ENCODE results near the gene SPCS3.
"Not testable (repeated sequence)": the region's sequence is repeated elsewhere in the genome, so short reads cannot be mapped to it uniquely, and the experiment has no call there.

The SPCS3 gene

DNA sequence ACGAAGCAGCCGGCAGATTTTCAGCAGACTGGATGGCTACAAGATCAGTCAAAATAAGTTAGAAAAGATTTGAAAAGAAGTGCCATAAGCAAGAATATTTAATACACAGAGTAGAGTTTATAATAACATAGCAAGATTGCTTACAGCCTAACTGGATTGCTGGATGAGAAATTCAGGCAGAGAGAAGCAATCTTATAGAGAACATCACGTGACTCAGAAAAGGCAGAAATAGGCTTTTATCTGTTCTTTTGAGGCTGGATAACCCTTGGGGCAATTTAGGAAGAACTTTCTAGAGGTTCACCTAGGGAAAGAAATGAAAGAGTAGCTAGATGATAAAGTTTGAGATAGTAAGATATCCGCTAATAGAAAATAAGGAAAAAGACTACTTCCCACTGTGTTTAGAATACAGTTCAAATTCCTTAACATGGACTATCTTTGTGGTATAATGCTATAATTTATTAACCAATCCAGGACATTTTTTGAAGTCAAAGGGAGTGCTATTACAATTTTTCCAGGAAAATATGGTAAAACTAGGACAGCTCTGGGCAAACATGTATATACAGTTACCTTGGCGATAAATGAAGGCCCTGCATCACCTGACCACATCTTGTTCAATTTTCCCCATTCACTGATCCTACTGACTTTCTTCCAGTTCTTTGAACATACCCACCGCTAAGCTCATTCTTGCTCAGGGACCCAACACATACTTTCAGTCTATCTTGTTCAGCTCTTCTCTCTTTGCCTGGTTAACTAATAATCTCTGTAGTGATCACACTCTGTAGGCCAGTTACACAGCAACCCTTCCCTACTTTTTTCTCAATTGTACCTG, 12.7 kb upstream of the SPCS3 start:
- DNase-seq = no peak

DNA sequence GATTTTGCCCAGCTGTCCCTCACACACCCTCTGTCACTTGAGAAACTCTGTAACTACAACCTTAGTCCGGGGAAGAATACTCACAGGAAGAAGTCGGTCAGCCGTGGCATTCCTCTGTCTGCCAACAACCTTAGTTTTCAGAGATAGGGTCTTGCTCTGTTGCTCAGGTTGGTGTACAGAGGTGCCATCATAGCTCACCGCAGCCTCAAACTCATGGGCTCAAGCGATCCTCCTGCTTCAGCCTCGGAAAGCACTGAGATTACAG, 12.2 kb upstream of the SPCS3 start:
- DNase-seq = no peak

DNA sequence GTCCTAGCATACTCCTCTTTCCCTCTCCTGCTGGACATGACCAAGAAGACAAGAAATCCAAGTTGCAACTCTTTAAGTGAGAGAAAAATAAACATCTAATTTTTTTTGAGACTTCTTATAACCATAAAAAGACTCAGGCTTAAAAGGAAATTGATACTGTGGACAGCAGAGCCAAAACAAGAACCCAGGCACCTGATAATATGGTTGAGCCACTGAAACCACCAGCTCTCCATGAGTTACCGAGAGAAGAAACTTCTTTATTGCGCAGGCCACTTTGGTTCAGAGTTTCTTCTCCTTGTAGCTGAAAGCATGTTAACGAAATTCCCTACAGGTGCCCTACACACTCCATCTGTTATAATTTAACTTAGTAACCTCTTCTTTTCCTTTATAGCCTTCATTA, 11.3 kb upstream of the SPCS3 start:
- no peak for DNase-seq

DNA sequence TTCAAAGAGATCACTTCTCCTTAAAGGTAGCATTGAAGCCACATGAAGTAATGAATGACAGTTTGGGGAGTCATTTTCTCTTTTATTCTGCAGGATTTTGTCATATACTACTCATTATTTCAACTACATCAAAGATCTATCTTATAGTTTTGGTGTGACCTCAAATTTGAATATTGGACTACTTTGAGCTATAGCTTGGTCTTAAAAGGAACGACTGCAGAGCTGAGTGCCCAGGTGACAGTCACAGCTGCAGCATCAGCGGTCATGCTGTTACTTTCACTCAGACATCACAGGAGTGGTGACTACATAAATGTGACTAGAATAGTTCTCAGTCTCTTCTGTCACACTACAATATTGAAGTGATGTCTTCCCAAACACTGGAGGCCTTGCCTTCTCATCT, 10.7 kb upstream of the SPCS3 start:
- DNase-seq = no peak

DNA sequence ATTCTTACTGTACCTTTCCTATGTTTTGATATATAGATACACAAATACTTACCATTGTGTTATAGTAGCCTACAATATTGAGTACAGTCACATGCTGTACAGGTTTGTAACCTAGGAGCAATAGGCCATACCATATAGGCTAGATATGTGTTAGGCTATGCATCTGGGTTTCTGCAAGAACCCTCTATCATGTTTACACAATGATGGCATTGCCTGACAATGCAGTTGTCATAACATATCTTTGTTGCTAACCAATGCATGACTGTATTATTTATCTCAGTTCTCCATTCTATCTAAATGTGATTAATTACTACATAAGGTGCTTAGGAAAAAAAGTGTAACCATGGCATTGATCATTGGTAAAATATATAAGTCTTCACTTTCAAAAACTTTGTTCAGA, 10.0 kb upstream of the SPCS3 start:
- no peak for DNase-seq

DNA sequence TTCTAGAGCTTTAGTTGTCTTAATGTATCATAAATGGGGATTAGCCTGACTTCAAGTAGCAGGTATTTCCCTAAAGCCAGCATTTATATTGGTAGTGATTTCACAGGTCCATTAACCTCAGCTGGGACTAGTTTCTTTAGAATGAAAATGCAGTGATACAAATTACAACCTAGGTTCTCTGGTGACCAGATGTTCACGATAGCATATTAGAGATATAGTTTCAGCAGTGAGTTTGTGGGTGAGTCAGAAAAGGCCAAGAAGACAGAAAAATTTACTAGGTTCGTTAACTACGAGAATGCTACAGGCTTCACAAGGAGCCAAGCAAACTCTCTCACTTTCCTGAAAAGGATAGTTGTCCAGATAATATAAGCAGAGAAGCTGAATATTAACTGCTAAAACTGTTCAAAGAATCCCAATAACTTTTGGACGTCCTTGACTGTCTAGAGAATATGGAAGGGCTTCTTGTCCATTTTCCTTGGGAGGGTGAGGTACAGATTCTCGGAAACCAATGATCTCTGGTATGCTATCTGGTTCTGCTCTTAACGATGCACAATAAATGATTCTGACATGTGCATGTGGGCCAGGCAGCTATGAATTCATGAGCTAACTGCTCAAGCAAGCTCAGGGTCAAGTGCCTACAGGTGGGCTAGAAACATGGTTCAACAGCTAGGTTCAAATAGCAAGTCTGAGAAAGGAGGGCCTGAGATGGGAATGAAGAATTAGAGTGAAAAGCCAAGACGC, 6.0 kb upstream of the SPCS3 start:
- DNase-seq = no peak

DNA sequence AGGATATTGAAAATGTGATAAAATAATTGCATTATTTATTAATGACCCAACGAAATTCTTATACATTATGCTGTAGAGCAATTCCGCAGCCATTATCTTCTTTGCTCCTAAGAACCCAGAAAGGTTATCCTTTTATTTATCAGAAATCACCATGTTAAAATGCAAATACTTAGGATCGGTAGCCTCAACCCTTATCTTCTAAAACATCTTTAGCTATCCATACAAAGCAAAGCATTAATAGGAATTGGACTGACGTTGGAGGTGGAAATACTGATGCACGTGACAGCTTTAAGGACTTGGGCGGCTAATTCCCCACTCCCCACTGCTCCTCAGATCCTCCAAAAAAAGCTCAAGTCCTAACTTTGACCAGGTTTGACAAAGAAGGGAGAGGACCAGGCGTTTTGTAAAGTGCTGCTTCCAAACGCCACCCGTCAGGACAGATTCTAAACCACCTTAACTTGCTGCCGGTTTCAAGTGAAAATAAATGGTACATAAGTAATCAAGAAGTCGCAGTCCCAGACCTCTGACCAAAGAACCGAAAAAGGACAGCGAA, 539 bp upstream of the SPCS3 start:
- DNase-seq = no peak

DNA sequence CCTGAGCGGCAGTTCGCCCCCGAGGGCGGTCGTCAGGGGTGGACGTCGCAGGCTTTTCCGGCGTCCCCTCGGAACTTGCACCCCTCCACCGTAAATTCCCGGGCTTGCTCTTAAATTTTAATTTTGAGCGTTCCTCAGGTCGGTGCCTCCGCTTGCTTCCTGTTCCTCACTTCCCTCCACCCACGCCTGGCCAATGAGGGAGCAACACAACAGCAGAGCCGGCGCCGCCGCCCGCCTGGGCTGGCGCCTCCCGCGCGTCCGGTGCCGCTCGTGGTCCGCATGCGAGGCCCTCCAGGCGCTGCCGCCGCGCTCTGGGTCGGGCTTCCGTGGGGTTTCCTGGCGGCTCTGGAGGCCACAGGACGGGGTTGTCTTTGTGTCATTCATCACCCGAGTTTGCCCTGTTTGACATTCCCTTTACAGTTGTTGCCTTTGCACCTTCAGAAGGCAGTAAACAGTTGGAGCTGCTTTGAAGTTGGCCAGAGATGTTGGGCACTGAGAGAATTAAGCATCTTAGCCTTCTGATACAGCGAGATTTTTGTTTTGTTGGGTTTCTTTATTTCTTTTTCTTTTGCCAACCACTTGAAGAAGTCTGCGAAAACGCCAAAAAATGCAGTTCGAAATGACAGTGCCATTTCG, 692 bp downstream of the SPCS3 start:
- peak; percentile 41 for DNase-seq

DNA sequence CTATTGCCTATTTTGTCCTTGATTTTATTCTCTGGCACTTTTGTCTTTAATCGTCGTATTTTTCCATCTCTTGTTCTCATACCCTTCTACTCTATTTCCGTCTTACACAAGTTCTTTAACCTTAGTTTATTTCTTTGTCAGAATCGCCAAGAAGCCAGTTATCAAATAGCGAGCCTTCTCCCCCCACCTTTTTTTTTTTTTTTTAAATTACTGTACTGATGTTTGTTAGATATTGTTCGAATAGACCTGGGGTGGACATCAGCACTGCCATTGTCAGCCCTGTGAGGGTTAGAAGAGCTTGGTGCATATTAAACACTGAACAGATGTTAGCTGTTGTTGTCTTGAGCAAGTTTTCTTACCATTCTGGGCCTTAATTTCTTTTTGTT, 1.2 kb downstream of the SPCS3 start:
- no peak for DNase-seq

DNA sequence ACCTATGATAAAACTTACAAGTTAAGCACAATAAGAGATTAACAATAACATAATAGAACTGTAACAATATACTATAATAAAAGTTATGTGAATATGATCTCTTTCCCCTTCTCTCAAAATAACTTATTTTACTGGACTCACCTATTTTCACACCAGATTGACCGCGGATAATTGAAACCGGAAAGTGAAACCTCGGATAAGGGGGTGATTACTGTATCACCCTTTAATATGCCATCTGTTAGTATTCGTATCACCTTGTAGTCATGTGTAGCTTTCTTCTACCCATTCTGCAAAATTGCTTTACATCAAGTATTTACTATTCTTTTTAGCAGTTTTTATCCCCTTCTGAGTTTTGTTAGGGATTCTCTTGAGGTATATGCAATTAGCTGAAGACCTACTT, 1.8 kb downstream of the SPCS3 start:
- DNase-seq = no peak

DNA sequence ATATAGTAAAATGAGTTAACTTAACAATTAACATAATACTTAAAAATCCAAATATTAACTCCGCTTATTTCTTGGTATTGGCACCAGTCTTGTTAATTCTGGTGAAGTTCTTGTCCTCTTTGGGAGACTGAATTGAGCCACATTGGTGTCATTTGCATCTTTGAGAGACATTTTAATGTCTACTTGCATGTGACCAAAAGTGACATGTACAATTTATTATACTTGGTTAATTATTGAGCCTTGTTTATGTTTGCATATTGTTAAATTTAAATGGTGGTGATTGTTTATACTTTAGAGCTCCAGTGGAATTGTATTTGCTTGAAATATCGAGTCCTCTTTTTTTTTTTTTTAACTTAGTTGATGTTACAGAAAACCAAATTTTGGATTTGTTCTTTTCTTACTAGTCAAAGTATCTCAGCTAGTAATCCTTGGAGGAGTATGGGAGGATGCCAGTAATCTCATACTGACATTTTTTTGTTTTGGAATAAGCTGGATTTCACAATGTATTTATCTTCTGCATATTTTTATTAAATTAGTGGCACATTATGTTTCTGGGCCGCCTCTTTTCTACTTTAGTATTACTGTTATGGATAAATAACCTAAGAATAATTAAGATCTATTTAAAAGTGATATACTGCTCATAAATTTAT, 3.9 kb downstream of the SPCS3 start:
- no peak for DNase-seq

DNA sequence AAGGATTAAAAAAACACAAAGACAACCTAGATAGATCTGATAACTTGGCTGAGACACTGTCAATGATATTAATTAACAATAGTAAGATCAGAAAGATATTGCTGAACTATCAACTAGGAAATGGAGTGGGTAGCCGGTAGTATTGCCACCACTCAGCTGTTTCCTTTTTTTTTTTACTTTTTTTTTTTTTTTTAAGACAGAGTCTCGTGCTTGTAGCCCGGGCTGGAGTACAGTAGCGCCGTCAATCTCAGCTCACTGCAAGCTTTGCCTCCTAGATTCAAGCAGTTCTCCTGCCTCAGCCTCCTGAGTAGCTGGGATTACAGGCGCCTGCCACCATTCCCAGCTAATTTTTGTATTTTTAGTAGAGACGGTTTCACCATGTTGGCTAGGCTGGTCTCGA, 5.1 kb downstream of the SPCS3 start:
- not testable (repeated sequence) for DNase-seq

DNA sequence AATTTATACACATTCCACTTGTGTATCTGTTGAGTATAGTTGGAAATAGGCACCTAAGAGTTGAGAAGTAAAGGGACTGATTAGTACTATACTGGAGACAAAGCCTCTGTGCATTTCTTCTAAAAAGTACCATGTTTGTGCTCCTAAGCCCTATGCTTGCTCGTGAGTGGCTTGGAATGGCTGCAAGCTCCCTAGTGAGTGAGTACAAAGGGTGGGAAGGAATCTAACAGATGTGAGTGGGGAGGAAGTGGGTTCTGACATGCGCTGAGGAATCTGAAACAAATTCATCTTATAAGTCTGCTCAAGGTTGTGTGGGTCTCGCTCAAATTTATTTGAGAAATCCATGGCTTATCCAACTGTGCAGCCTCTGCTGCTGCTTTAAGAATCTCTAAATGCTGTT, 13.3 kb downstream of the SPCS3 start:
- DNase-seq = no peak

DNA sequence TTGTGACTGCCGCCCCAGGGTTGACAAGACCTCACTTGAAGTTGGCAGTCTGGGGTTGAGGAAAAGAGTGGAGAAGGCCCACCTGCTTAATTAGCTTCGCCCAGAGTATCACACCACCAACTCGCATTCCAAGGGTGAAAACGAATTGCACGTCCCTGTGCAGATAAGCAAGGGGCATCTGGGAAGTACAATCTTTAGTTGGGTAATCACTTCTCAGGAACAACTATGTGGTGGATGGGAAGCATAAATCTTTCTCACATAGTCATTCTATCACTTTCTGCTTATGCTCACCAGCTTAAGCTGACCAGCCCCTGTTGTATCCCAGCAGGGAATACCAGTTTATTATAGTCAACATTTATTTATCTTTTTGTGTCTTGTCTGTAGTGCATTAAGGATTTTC, 14.3 kb downstream of the SPCS3 start:
- no peak for DNase-seq

DNA sequence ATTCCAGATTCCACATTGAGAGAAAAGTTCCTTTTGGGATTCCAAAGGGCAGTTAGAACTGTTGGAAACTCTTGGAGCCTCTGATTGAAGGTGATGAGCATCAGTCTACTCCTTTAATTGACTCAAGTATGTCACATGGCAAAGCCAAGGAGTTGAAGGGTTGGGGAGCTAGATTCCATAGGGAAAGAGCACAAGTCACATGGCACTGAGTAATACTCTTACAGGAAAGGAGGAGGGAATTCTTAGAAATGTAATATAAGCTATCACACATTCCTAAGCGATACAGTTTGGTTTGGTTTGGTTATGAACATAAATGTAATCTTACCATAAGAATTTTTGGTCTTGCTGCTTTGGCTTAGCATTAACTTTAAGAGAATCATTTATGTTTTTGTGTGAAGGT, 15.7 kb downstream of the SPCS3 start:
- DNase-seq = no peak

DNA sequence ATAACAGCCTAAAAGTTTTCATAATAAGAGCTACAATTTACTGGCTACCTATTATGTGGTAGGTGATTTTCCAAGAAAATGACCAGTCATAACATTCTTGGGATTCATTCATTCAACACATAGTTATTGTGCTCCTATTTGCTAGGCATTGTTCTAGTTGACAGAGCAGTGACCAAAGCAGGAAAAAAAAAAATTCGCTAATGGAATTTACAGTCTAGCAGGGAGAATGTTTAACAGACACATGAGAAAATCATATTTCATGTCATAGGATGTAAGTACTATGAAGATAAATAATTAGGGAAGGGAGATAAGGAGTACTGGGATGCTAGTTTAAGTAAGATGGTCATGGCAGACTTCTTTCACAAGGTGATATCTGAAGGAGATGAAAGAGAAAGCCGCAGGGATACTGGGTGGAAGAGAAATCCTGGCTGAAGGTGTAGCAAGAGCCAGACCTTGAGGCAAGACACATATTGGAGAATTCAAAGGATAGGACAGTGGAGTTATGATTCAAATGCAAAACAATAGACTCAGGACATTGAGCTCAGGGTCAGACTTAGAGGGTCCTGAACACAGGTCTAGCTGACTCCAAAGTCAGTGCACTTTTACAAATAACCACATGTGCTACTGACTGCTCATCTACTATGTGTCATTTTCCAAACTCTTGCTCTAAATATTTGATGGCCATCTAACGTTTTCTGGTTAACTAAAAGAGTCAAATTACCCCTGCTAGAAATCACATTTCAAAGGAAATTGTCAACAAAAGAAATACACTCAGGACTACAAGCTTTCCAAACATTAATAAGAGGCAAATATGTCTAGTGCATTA, 20.4 kb downstream of the SPCS3 start:
- DNase-seq = no peak

DNA sequence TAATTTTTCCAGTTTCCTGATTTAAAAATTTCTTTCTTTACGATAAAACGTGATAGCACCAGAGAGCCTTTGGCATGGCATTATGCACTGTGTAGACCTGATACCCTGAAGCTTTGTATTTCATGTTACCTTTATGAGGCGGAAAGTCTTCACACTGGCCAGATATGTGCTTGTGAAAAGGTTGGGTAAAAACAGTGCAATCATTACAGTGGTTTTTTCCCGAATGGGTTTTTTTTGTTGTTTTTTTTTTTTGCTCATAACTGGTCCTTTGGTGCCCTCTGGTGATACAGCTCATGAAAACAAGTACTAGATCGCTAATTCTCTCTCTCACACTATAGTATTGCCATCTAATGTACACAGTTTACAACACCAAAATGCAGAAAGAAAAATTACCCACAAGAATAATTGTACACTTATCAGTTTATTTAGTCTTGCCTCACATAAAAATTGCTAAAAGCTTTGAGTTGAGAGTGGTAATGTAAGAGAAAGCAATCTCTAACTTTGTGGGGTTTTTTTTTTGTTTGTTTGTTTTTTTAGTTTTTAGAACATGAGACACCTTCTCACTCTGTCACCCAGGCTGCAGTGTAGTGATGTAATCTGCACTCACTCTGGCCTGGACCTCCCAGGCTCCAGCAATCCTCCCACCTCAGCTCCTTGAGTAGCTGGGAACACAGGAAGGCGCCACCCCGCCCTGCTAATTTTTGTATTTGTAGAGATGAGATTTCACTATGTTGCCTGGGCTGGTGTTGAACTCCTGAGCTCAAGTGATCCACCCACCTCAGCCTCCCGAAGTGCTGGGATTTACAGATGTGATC, 21.3 kb downstream of the SPCS3 start:
- DNase-seq = no peak

DNA sequence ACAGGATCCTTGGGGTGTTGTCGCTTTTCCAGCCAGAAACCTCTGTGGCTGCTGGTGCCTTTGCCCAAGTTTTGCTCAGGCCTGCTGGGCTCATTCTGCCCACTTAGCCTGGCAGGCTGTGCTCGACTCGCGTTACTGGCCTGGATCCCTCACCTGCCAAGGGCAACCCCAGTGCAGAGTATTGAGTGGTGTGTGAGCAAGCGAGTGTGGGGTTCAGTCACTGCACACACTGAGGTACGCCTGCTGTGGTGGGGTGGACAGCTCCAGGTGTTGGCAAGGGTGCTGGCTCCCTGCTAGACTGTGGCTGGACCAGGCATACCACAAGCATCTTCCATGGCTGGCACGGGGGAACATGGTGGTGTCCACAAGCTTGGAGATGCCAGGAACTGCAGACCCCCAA, 22.6 kb downstream of the SPCS3 start:
- no peak for DNase-seq

DNA sequence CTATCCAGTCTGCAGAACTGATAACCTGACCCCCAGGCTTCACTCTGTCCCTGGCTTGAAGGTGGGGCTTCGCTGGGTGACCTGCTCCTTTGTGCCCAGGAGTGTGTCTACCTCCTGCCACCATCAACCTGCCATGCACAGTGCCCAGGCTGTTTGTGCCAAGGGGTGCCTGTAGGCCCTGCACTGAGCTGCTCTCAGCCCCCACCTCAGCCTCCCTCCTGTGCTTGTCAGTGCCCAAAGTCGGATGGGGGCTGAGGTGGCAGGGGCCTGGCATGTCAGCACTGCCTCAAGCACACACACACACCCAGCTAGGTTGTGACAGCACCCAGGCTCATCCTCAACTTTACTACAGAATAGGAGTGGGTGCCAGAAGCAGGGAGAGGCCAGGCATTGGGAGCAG, 23.5 kb downstream of the SPCS3 start:
- no peak for DNase-seq

DNA sequence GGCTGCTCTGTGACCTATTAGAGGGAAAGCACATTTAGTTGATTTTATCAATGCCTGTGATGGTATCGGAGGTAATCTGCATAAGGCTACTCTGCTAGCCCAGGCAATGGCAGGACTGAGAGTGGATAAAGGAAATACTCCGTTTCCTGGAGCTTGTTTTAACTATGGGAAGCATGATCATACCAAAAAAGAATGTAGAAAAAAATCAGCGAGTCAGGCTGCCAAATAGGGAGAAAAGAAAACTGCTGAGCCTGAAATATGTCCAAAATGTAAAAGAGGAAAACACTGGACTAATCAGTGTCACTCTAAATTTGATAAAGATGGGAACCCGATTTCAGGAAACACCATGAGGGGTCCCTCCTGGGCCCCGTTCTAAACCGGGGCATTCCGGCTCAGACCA, 25.6 kb downstream of the SPCS3 start:
- not testable (repeated sequence) for DNase-seq

DNA sequence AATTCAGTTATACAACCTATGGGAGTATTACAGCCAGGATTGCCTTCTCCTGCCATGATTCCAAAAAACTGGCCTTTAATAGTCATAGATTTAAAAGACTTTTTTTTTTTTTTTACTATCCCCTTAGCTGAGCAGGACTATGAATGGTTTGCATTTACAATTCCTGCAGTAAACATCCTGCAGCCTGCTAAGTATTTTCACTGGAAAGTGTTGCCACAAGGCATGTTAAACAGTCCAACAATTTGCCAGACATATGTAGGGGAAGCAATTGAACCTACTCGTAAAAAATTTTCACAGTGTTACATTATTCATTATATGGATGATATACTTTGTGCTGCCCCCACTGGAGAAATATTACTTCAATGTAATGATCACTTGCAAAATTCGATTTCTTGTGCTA, 27.1 kb downstream of the SPCS3 start:
- DNase-seq = not testable (repeated sequence)

DNA sequence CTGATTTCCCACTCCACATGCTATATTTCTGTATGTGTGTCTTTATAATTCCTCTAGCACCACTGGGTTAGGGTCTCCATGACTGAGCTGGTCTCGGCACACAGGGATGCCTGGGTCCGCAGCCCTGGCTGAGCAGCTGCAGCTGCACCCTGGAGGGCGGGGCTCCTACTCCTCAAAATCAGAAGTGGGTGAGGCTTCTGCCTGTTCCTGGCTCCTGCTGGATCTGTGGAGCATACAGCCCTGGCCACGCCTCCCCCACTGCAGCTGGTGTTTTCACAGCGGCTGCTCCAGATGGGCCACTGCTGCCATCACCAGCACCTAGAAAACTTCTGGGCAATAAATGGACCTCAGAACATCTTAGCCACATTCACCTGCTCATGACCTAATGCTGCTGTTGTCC, 30.9 kb downstream of the SPCS3 start:
- DNase-seq = no peak
